Measurements from ENCODE around the gene PSTPIP1. TPM values are rescaled to one million over a fixed set of nuclear protein-coding genes. Genes with fewer than 3 reads are reported as not detected.

Gene PSTPIP1
- total RNA-seq, 4 donors from 2014 or later, result 2.9 to 8.9 (median 4.0) TPM

GRCh38 chr15:77027697-77028450, 32.9 kb downstream of the PSTPIP1 start:
- intact Hi-C loops (cut with DNase I; ENCODE audit: low total_unique reads), result no loop called here
- no peak overlapping the region for H3K4me3 ChIP-seq (ENCODE audit: low read depth, poor library complexity, severe bottlenecking)
- TF ChIP-seq POLR2A (IDR thresholded peaks at IDR 0.05), result no peak
- TF ChIP-seq, protein P1, sequence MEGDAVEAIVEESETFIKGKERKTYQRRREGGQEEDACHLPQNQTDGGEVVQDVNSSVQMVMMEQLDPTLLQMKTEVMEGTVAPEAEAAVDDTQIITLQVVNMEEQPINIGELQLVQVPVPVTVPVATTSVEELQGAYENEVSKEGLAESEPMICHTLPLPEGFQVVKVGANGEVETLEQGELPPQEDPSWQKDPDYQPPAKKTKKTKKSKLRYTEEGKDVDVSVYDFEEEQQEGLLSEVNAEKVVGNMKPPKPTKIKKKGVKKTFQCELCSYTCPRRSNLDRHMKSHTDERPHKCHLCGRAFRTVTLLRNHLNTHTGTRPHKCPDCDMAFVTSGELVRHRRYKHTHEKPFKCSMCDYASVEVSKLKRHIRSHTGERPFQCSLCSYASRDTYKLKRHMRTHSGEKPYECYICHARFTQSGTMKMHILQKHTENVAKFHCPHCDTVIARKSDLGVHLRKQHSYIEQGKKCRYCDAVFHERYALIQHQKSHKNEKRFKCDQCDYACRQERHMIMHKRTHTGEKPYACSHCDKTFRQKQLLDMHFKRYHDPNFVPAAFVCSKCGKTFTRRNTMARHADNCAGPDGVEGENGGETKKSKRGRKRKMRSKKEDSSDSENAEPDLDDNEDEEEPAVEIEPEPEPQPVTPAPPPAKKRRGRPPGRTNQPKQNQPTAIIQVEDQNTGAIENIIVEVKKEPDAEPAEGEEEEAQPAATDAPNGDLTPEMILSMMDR (IDR thresholded peaks at IDR 0.05), result no peak
- 55 to 61% methylated on average over 26 to 45 of the region's 45 CpGs for WGBS, 2 donors
- DNase-seq (ENCODE audit: low spot score in 2 of 2), result peak in 1 of 2 donors; percentile 85

DNA sequence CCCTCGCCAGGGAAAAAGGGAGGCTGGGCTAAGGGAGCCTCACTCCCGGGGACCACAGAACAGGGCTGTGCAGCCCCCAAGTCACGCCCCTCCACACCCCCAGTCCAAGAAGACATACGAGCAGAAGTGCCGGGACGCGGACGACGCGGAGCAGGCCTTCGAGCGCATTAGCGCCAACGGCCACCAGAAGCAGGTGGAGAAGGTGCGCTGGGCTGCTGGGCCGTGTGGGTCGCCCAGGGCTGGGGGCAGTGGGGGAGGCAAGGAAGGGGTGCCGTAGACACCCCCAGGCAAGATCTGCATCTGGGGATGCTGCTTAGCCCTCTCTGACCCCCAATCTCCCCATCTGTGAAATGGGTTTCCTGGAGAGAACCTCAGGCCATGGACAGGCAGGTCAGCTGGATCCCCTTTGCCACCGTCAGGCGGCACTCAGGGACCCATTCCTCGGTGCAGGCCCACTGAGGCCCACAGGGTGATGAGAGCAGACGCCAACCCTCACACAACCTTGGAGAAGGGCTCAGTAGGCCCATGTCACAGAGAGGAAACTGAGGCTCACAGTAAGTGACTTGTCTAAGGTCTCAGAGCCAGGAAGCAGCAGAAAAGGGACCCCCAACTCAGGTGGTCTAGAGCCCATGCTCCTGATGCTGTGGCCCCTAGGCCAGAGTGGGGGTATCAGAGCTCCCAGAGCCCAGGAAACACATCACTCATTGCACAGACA, 33.7 kb downstream of the PSTPIP1 start:
- intact Hi-C loops (cut with DNase I; ENCODE audit: low total_unique reads), result no loop called here
- TF ChIP-seq, protein P1 (IDR thresholded peaks at IDR 0.05), result no peak
- TF ChIP-seq POLR2A (IDR thresholded peaks at IDR 0.05), result no peak
- DNase-seq (ENCODE audit: low spot score in 2 of 2), result peak in 1 of 2 donors; percentile 79
- WGBS, 2 donors, result 57 to 76% methylated on average over 22 of the region's 22 CpGs
- H3K4me3 ChIP-seq (ENCODE audit: low read depth, poor library complexity, severe bottlenecking), result no peak overlapping the region

GRCh38 chr15:77029166-77030047, 34.5 kb downstream of the PSTPIP1 start:
- intact Hi-C loops (cut with DNase I; ENCODE audit: low total_unique reads), result no loop called here
- TF ChIP-seq, protein P1 (IDR thresholded peaks at IDR 0.05), result no peak
- TF ChIP-seq POLR2A (IDR thresholded peaks at IDR 0.05), result no peak
- DNase-seq (ENCODE audit: low spot score in 2 of 2), result peak in 1 of 2 donors; percentile 82
- H3K4me3 ChIP-seq (ENCODE audit: low read depth, poor library complexity, severe bottlenecking), result no peak overlapping the region
- WGBS, 2 donors, result 68 to 73% methylated on average over 14 to 15 of the region's 21 CpGs

- WGBS, 2 donors, result 59 to 60% methylated on average over 10 to 22 of the region's 22 CpGs
- intact Hi-C loops (cut with DNase I; ENCODE audit: low total_unique reads), result no loop called here
- no peak for TF ChIP-seq POLR2A (IDR thresholded peaks at IDR 0.05)
- TF ChIP-seq, protein P1 (IDR thresholded peaks at IDR 0.05), result no peak
- DNase-seq (ENCODE audit: low spot score in 2 of 2), result peak in 1 of 2 donors; percentile 64
- no peak overlapping the region for H3K4me3 ChIP-seq (ENCODE audit: low read depth, poor library complexity, severe bottlenecking)
Measured at GRCh38 chr15:77030048-77030927, 35.4 kb downstream of the PSTPIP1 start.

GRCh38 chr15:77030928-77031375, 36.0 kb downstream of the PSTPIP1 start:
- intact Hi-C loops (cut with DNase I; ENCODE audit: low total_unique reads), result no loop called here
- 82 to 86% methylated on average over 5 to 10 of the region's 10 CpGs for WGBS, 2 donors
- peak in 1 of 2 donors; percentile 75 for DNase-seq (ENCODE audit: low spot score in 2 of 2)
- H3K4me3 ChIP-seq (ENCODE audit: low read depth, poor library complexity, severe bottlenecking), result no peak overlapping the region
- no peak for TF ChIP-seq POLR2A (IDR thresholded peaks at IDR 0.05)
- TF ChIP-seq, protein P1 (IDR thresholded peaks at IDR 0.05), result no peak

Measured in lower leg skin (tissue), 4 donors.